HepG2 (cell line): Measurements from ENCODE around the gene TTLL11. TPM values are rescaled to one million over a fixed set of nuclear protein-coding genes. Genes with fewer than 3 reads are reported as not detected.

Experiments
- KMT2A ChIP-seq: sonication (generic); formaldehyde crosslinking; IDR thresholded peaks from 2 replicates; pipeline ENCODE4 v1.4.0; 2020; ENCODE audit warnings: missing genetic modification reagents
- MBNL3 ChIP-seq: fragments of 250-450 bp; sonication (Bioruptor Pico); conservative IDR thresholded peaks from 2 replicates; pipeline ENCODE4 v1.8.0; 2022; ENCODE audit warnings: mild to moderate bottlenecking, inconsistent platforms
- ZFP82 ChIP-seq: sonication (generic); formaldehyde crosslinking; IDR thresholded peaks from 2 replicates; pipeline ENCODE4 v1.5.1; 2020; ENCODE audit warnings: mild to moderate bottlenecking, missing genetic modification reagents, borderline replicate concordance
- ZNF891 ChIP-seq: sonication (generic); formaldehyde crosslinking; IDR thresholded peaks from 2 replicates; pipeline ENCODE4 v1.5.0; 2020; ENCODE audit warnings: mild to moderate bottlenecking, missing genetic modification reagents
- polyA plus RNA-seq, 8 experiments: library from polyadenylated mRNA; depleted of rRNA in 3 of 8; stranded (reverse) in 7 of 8; unstranded in 1 of 8; fragments of >200 nt; fragmentation: Illumina TruSeq in 4 of 8; extraction: Trizol in 4 of 8; gene quantifications; 2 replicates each; pipeline versions ENCODE4 v1.2.1 to v1.2.3, GENCODE V29; 2011 to 2016; ENCODE audit warnings: low read depth in 4 of 8, missing spikeins in 1 of 8, mixed read lengths in 1 of 8; ENCODE audit not compliant: insufficient read depth in 1 of 8
- total RNA-seq, 5 experiments: library from RNA; depleted of rRNA; stranded (reverse); fragments of >200 nt; fragmentation: Illumina TruSeq; extraction: Trizol; gene quantifications; 2 replicates each; pipeline ENCODE4 v1.2.3, GENCODE V29; 2016; ENCODE audit warnings: low read depth in 1 of 5
- TF ChIP-seq, protein P1 (sequence below): sonication (generic); formaldehyde crosslinking; IDR thresholded peaks from 2 replicates; pipeline ENCODE4 v1.4.0; 2020; ENCODE audit warnings: missing genetic modification reagents
- TF ChIP-seq, protein P2 (sequence below): sonication (generic); formaldehyde crosslinking; conservative IDR thresholded peaks from 2 replicates; pipeline ENCODE4 v1.4.0; 2020; ENCODE audit warnings: mild to moderate bottlenecking, missing genetic modification reagents, moderate library complexity
- TF ChIP-seq, protein P3 (sequence below): sonication (generic); formaldehyde crosslinking; IDR thresholded peaks from 2 replicates; pipeline ENCODE4 v1.8.1; 2023; ENCODE audit warnings: mild to moderate bottlenecking, missing genetic modification reagents
- TF ChIP-seq, protein P4 (sequence below): sonication (generic); formaldehyde crosslinking; IDR thresholded peaks from 2 replicates; pipeline ENCODE4 v1.5.1; 2020; ENCODE audit warnings: missing genetic modification reagents, mild to moderate bottlenecking, borderline replicate concordance

The TTLL11 gene
- total and polyA plus RNA-seq, 2 of the 13 experiments (the other 11 are each of a cell fraction or from before 2014, with no cell fraction given) = 4.5 to 5.2 TPM

DNA sequence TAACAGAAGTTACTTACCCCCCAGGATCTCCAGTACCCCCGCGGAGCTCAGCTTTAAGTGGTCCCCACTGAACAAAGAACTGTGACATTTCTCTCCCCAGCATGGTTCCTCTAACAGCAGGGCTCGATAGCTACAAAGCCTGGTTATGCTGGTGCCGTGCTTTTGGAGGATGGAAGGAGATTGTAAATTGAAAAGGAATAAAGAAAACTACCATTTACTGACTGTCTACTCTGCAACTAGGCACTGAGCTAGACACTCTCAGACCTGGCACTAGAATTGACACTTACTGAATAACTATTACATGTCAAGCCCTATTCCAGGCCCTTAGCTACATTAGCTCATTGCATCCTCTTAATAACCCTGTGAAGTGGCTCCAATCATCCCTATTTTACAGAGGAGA is 145.3 kb downstream of the TTLL11 start (continued):
- TF ChIP-seq, protein P1, sequence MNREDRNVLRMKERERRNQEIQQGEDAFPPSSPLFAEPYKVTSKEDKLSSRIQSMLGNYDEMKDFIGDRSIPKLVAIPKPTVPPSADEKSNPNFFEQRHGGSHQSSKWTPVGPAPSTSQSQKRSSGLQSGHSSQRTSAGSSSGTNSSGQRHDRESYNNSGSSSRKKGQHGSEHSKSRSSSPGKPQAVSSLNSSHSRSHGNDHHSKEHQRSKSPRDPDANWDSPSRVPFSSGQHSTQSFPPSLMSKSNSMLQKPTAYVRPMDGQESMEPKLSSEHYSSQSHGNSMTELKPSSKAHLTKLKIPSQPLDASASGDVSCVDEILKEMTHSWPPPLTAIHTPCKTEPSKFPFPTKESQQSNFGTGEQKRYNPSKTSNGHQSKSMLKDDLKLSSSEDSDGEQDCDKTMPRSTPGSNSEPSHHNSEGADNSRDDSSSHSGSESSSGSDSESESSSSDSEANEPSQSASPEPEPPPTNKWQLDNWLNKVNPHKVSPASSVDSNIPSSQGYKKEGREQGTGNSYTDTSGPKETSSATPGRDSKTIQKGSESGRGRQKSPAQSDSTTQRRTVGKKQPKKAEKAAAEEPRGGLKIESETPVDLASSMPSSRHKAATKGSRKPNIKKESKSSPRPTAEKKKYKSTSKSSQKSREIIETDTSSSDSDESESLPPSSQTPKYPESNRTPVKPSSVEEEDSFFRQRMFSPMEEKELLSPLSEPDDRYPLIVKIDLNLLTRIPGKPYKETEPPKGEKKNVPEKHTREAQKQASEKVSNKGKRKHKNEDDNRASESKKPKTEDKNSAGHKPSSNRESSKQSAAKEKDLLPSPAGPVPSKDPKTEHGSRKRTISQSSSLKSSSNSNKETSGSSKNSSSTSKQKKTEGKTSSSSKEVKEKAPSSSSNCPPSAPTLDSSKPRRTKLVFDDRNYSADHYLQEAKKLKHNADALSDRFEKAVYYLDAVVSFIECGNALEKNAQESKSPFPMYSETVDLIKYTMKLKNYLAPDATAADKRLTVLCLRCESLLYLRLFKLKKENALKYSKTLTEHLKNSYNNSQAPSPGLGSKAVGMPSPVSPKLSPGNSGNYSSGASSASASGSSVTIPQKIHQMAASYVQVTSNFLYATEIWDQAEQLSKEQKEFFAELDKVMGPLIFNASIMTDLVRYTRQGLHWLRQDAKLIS (CRISPR knock-in tag) = no peak
- no peak for TF ChIP-seq KMT2A
- TF ChIP-seq ZNF891 (CRISPR knock-in tag) = no peak
- no peak for TF ChIP-seq ZFP82 (CRISPR knock-in tag)
- no peak for TF ChIP-seq MBNL3
- TF ChIP-seq, protein P2, sequence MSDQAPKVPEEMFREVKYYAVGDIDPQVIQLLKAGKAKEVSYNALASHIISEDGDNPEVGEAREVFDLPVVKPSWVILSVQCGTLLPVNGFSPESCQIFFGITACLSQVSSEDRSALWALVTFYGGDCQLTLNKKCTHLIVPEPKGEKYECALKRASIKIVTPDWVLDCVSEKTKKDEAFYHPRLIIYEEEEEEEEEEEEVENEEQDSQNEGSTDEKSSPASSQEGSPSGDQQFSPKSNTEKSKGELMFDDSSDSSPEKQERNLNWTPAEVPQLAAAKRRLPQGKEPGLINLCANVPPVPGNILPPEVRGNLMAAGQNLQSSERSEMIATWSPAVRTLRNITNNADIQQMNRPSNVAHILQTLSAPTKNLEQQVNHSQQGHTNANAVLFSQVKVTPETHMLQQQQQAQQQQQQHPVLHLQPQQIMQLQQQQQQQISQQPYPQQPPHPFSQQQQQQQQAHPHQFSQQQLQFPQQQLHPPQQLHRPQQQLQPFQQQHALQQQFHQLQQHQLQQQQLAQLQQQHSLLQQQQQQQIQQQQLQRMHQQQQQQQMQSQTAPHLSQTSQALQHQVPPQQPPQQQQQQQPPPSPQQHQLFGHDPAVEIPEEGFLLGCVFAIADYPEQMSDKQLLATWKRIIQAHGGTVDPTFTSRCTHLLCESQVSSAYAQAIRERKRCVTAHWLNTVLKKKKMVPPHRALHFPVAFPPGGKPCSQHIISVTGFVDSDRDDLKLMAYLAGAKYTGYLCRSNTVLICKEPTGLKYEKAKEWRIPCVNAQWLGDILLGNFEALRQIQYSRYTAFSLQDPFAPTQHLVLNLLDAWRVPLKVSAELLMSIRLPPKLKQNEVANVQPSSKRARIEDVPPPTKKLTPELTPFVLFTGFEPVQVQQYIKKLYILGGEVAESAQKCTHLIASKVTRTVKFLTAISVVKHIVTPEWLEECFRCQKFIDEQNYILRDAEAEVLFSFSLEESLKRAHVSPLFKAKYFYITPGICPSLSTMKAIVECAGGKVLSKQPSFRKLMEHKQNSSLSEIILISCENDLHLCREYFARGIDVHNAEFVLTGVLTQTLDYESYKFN = no peak
- TF ChIP-seq, protein P3, sequence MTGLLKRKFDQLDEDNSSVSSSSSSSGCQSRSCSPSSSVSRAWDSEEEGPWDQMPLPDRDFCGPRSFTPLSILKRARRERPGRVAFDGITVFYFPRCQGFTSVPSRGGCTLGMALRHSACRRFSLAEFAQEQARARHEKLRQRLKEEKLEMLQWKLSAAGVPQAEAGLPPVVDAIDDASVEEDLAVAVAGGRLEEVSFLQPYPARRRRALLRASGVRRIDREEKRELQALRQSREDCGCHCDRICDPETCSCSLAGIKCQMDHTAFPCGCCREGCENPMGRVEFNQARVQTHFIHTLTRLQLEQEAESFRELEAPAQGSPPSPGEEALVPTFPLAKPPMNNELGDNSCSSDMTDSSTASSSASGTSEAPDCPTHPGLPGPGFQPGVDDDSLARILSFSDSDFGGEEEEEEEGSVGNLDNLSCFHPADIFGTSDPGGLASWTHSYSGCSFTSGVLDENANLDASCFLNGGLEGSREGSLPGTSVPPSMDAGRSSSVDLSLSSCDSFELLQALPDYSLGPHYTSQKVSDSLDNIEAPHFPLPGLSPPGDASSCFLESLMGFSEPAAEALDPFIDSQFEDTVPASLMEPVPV (CRISPR knock-in tag) = no peak
- TF ChIP-seq, protein P4, sequence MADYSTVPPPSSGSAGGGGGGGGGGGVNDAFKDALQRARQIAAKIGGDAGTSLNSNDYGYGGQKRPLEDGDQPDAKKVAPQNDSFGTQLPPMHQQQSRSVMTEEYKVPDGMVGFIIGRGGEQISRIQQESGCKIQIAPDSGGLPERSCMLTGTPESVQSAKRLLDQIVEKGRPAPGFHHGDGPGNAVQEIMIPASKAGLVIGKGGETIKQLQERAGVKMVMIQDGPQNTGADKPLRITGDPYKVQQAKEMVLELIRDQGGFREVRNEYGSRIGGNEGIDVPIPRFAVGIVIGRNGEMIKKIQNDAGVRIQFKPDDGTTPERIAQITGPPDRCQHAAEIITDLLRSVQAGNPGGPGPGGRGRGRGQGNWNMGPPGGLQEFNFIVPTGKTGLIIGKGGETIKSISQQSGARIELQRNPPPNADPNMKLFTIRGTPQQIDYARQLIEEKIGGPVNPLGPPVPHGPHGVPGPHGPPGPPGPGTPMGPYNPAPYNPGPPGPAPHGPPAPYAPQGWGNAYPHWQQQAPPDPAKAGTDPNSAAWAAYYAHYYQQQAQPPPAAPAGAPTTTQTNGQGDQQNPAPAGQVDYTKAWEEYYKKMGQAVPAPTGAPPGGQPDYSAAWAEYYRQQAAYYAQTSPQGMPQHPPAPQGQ (CRISPR knock-in tag) = no peak
